ENCODE data around the gene PTPRF. TPM values are rescaled to one million over a fixed set of nuclear protein-coding genes. Genes with fewer than 3 reads are reported as not detected.

PTPRF gene
- total RNA-seq, 4 donors from 2014 or later, result 33.8 to 84.2 (median 53.7) TPM

GRCh38 chr1:43573066-43573800 lies 42.5 kb downstream of the PTPRF start:
- H3K27ac ChIP-seq (replicated peaks in 1 of 4), result no peak overlapping the region
- no peaks in the 10 kb centered on the region for H3K27me3 ChIP-seq
- intact Hi-C loops (cut with DNase I), result no loop called here
- peaks cover 0 to 20% (median 16%) of the 10 kb centered on the region in 4 donors for H3K4me1 ChIP-seq
- 71% methylated on average over 5 of the region's 11 CpGs for WGBS
- no peaks in the 10 kb centered on the region for H3K9me3 ChIP-seq
- DNase-seq (ENCODE audit: extremely low spot score), result no peak
- peaks cover 0 to 72% (median 28%) of the 10 kb centered on the region in 4 donors for H3K36me3 ChIP-seq
- TF ChIP-seq CTCF (IDR thresholded peaks at IDR 0.05) (no peak), EP300 (IDR thresholded peaks at IDR 0.05) (no peak), POLR2A (IDR thresholded peaks at IDR 0.05; ENCODE audit: low read depth) (no peak)
- H3K4me3 ChIP-seq, result no peak overlapping the region

DNA sequence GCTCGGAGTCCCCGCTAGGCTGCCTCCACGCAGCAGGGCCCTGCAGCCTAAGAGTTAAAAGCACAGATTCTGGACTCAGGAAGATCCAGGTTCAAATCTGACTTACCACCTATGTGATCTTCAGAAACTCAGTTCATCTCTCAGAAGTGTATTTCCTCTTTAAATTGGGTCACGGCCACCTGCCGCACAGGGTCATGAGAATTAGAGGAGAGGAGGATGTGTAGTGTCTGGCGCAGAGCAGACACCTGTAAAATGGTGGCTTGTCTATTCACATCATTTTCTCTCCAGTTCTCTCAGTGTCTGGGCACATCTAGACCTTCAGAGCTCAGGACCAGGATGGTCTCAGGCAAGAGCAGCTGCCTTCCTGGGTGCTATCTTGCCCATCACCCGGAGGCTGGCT lies 45.8 kb downstream of the PTPRF start:
- Histone ChIP-seq H3K27ac (replicated peaks in 1 of 4) (no peak overlapping the region), H3K36me3 (peaks cover 0 to 80% (median 36%) of the 10 kb centered on the region in 4 donors), H3K27me3 (no peaks in the 10 kb centered on the region), H3K9me3 (no peaks in the 10 kb centered on the region), H3K4me1 (peaks cover 0 to 20% (median 16%) of the 10 kb centered on the region in 4 donors), H3K4me3 (no peak overlapping the region)
- no peak for DNase-seq (ENCODE audit: extremely low spot score)
- no peak for TF ChIP-seq POLR2A (IDR thresholded peaks at IDR 0.05; ENCODE audit: low read depth)
- 95% methylated on average over 7 of the region's 7 CpGs for WGBS
- intact Hi-C loops (cut with DNase I), result no loop called here

DNA sequence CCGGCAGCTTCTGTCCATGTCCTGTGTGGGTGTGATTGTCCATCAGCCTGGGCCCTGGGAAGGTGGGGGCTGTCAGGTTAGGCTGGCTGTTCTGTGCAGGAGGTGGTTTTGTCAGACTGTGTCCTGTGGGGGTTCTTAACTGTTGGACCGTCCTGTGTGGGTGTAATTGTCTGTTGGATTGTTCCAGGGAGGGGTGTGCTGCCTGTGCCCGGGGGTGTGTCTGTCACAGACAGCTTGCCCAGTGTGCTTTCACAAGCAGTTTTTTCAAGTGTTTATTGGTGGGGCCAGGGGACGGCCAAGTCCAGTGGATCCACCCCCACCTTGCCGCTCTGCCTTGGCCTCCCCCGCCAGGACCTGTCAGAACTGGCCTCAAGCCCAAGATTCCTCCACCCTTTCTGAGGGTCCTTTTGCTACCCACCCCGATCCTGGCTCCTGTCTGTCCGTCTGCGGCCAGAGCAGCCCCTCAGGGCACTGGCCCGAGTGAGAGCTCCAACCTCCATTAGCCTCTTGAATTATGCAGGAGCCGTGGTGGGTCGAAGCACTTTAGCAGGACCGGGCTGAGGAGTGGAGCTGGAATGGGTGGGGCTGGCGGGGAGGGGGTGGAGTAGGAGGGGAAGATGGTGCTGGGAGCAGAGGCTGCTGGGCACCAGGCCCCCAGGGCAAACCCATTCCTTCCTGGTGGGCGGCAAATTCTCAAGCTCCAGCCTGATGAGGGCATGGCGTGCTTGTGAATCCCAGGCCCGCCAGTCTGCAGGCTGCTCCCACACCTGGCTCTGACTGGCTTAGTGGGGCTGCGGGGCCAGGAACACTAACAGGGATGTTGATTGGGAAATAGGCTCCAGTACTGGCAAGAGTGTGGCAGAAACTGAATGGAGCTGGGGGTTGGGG lies 47.2 kb downstream of the PTPRF start:
- 81% methylated on average over 15 of the region's 18 CpGs for WGBS
- no peak for DNase-seq (ENCODE audit: extremely low spot score)
- Histone ChIP-seq H3K9me3 (no peaks in the 10 kb centered on the region), H3K4me1 (peaks cover 0 to 28% (median 25%) of the 10 kb centered on the region in 4 donors), H3K27me3 (no peaks in the 10 kb centered on the region), H3K27ac (replicated peaks in 1 of 4) (no peak overlapping the region), H3K4me3 (no peak overlapping the region), H3K36me3 (peaks cover 0 to 73% (median 30%) of the 10 kb centered on the region in 4 donors)
- TF ChIP-seq CTCF (IDR thresholded peaks at IDR 0.05) (no peak), EP300 (IDR thresholded peaks at IDR 0.05) (no peak), POLR2A (IDR thresholded peaks at IDR 0.05; ENCODE audit: low read depth) (no peak), POLR2AphosphoS5 (IDR thresholded peaks at IDR 0.05) (no peak)
- intact Hi-C loops (cut with DNase I), result no loop called here

- Histone ChIP-seq H3K9me3 (no peaks in the 10 kb centered on the region), H3K27me3 (no peaks in the 10 kb centered on the region), H3K4me1 (peaks cover 0 to 20% (median 17%) of the 10 kb centered on the region in 4 donors), H3K27ac (replicated peaks in 1 of 4) (no peak overlapping the region), H3K36me3 (peaks cover 0 to 68% (median 29%) of the 10 kb centered on the region in 4 donors), H3K4me3 (no peak overlapping the region)
- no peak for TF ChIP-seq EP300 (IDR thresholded peaks at IDR 0.05)
- no peak for TF ChIP-seq CTCF (IDR thresholded peaks at IDR 0.05)
- no peak for TF ChIP-seq POLR2AphosphoS5 (IDR thresholded peaks at IDR 0.05)
- no peak for TF ChIP-seq POLR2A (IDR thresholded peaks at IDR 0.05; ENCODE audit: low read depth)
- WGBS, result 94% methylated on average over 9 of the region's 9 CpGs
- no peak for DNase-seq (ENCODE audit: extremely low spot score)
- intact Hi-C loops (cut with DNase I), result no loop called here
Measured at GRCh38 chr1:43580039-43580438, 49.4 kb downstream of the PTPRF start.

- peak overlapping the region in 1 of 4 donors; percentile 36 for H3K27ac ChIP-seq (replicated peaks in 1 of 4)
Measured at GRCh38 chr1:43582162-43582566, 51.5 kb downstream of the PTPRF start.

More at GRCh38 chr1:43582162-43582566, 51.5 kb downstream of the PTPRF start:
- peaks cover 0 to 19% (median 16%) of the 10 kb centered on the region in 4 donors for H3K4me1 ChIP-seq
- no peaks in the 10 kb centered on the region for H3K27me3 ChIP-seq
- DNase-seq (ENCODE audit: extremely low spot score), result no peak
- WGBS, result 46% methylated on average over 5 of the region's 5 CpGs
- peaks cover 0 to 65% (median 29%) of the 10 kb centered on the region in 4 donors for H3K36me3 ChIP-seq
- H3K9me3 ChIP-seq, result no peaks in the 10 kb centered on the region
- no peak overlapping the region for H3K4me3 ChIP-seq
- TF ChIP-seq POLR2A (IDR thresholded peaks at IDR 0.05; ENCODE audit: low read depth), result no peak
- no peak for TF ChIP-seq CTCF (IDR thresholded peaks at IDR 0.05)
- TF ChIP-seq POLR2AphosphoS5 (IDR thresholded peaks at IDR 0.05), result peak in 1 of 2 donors; percentile 37
- intact Hi-C loops (cut with DNase I), result no loop called here
